NCI-H510A (cell line): ENCODE results near the gene FAM240A.
A peak's percentile ranks its signal among the peaks of the same experiment; 100 is the strongest.

Experiments
- DNase-seq: peaks from one replicate; lab custom pipeline; 2025; lab: John Stamatoyannopoulos, UW

The FAM240A gene

DNA sequence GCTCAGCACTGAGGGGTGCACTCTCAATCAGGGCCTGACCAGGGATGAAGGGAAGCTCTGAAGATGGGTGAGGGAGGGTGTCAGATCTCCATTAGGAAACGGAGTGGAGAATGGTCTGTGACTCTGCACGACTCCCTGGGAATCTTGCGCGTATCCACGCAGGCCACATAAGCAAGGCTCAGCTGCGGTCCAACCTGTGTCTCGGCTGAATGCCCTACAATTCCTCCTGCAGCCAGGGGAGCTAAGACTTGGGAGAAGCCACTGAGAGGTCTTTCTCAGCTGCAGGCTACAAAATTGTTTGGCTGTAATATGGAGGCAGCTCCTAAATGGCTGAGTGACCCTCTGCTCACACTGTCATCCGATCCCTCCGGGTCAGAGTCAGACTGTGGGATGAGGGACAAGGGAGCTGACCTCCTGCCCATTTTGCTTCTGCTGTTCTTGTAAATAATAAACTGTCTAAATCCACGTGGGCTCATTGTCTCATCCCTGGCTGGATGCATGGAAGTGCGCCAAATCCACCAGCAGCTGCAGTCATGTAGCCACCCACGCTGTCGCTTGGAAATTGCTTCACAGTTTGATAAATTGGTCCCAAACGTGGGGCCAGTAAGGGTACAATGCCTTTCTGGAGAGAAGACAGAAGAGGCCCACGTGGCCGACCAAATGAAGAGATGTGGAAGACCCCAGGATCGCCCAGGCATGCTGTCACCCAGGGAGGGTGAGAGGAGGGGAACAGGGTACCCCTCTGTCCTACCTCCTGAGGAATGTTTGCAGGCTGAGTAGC is 50.6 kb downstream of the FAM240A start:
- DNase-seq: no peak

- DNase-seq: peak; percentile 56
Measured at GRCh38 chr3:46663591-46664135, 51.3 kb downstream of the FAM240A start.

DNA sequence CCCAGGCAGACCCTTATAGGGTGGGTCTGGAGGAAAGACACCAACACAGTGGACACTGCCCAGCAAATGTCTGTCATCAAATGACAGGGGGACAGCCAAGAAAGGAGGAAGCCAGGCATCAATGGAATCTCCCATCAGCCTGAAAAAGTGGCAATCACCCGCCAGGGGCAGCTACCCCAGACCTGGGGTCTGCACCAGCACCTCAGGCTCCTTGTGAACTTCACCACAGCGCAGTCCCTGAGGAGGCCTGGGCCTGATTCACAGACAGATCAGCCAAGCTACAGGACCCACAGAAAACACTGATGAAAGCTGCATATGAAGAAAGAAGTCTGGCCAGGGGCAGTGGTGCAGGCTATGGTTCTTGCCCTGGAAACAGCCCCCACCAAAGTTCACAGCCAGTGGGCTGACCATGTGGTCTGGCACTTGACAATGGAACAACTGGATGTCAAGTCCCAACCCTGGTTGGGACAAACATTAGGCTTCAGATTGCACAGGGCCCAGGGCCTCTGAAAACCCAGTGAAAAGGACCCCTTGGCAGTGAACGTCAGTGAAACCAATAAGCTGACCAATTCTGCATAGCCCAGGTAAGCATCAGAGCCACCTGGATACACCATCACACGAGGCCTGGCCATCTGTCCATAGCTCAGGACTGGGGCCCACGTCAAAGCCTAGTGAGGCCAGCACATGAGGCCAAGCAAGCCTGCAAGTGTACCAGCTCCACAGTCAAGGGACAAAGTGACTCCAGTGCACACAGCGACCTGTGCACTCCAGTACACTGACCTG is 52.1 kb downstream of the FAM240A start:
- DNase-seq: no peak

DNA sequence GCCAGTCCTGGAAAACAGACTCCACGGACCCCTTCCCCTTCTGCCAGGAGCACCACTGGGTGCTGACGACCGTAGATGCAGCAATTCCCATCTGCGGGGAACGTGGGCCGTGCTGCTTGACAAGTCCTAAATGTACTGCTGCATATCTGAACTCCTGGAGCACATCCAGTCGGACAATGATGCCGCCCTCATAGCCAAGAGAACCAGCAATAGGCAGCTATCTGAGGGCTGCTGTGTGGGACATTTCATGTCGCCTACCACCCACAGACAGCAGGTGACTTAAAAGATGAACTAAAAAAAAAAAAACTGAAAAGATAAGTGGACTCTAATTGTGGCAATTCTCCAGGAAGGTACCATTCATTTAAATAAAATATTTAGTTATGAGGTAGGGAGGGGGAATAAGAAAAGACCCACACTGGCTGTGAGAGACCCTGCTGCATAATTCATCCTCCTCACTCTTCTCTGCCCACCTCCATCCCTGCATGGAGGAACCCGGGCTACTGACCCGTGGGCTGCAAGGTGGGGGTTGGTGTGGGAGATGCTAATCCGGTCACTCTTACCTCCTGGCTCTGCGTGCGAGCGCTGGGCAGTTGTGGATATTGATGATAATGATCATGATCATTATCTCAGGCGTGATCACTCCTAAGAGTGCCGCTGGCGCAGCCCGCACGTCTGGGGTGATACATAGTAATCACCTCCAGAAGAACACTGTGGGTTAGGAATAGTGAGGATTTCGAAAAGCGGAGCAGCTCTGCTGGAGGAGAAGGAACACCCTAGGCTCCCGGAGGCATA is 52.8 kb downstream of the FAM240A start:
- DNase-seq: no peak

GRCh38 chr3:46665763-46666452 is 53.6 kb downstream of the FAM240A start:
- no peak for DNase-seq

DNA sequence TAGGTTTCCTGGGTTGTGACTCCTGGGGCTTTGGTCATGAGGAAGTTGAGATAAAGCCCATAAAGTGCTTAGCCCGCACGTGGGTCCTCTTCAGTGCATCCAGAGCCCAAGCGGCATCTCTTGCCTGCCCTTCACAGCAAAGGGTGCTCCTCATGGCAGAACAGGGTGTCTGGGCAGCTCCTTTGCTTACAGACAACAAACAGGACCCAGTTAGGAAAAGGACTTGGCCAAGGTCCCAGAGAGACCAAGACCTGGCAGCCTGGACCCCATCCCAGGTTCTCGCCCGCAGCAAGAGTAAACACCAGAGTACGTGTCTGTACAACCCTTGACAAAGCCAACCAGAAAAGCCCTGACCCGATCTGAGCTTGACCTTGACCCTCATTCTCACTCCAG is 54.1 kb downstream of the FAM240A start:
- DNase-seq: no peak

DNA sequence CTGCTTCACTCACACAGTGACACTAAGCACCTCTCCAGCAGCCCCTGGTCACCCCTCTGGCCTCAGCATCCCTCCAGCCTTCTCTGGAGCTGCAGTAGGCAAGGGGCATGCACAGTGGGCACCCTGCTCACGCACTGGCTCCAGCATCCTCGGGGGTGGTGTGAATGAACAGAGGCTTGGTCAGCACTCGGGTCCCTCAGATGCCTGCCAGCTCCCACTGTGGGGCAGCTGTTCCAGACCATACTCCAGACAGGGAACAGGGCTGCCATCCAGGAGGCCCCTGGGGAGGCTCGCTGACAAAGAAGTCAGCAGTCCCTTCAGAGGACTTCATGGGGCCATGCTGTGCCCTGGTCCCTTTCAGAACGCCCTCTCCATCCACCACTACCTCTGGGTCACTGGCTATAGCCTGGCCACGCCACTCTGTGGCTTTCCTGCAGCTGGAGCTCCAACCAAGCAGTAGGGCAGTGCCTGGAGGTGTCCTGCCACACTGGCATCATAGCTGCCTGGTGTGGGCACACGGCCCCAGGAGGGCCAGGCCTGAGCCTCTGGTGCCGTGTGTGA is 54.8 kb downstream of the FAM240A start:
- DNase-seq: no peak

DNA sequence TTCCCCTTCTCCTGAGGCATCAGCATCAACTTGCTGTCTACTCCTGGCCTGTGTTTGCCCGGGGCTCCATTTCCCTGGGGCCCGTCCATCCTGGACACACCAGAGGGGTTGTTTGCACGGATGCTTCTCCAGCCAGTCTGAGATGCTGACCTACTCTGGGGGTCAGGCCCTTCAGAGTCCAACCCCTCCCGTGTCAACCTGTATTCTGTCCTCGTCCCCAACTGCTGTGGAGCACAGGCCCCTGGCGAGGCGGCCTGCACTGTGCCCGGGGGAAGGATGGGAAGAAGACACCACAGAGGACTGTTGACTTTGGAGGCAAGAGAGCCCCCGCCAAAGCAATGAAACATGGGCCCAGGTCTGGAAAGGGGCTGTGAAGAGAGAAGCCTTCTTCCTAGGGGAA is 55.3 kb downstream of the FAM240A start:
- no peak for DNase-seq

- no peak for DNase-seq
Measured at GRCh38 chr3:46668116-46668515, 55.8 kb downstream of the FAM240A start.

- no peak for DNase-seq
Measured at GRCh38 chr3:46668591-46668990, 56.3 kb downstream of the FAM240A start.

GRCh38 chr3:46669191-46669999 is 57.1 kb downstream of the FAM240A start:
- no peak for DNase-seq

DNA sequence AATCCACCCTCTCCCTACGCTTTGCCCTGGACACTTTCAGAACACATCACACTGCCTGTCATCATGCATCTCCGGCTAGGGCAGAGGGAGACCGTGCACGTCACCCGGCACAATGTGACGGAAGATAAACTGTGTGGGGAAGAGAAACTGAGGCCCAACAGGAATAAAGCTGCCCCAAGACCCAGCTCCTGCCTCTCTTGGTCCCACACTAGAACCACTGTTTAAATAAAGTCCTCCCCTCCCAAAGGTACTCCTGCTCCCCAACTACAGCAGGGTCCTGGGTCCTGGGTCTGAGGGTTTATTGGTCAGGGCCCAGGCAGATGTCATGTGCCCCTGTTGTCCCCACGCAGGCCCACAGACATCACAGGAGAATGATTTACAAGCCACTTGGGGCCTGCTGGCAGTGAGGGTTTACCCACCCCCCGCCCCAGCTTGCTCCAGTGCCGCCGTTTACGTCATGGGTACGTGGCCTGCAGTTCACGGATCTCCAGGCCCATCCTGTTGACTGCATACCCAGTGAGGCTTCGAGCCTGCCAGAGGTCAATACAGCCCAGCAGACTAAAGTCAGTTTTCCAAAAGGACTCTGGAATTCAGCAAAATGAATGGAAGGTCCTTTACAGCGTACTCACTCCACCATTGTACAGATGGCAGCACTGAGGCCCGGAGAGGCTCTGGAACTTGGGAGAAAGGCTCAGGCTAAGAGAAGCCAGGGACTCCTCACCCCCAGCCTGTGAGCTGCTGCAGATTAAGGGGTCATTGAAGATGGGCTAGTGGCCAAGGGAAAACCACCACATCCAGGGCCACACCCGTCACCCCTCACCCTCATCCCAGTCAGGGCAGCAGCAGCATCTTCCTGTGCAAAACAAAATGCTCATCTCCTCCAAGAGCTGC is 57.9 kb downstream of the FAM240A start:
- DNase-seq: no peak

DNA sequence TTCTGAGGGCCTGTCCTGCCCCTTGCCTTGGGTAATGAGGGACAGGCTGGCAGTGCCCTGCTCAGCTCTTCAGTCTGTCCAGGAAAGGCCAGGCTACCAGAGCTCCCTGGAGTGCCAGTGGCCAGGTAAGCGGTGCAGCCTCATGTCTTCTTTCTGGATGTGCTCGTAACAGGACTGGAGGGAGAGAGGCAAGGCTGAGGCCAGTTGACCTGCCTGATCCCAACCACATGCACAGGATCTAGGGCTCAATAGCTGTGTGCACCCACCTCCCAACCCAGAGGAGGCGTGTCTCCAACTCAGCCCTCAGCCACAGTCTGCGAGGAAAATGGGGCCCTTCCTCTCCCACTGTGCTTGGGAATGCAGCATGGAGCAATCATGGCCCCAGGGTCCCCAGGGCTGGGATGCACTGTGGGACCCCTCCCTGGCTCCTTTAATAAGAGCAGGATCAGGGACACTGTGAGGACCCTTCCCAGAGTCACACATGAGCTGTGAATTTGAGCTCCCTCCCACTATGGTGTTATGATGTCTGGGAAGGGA is 58.6 kb downstream of the FAM240A start:
- no peak for DNase-seq

- no peak for DNase-seq
Measured at GRCh38 chr3:46671541-46672348, 59.4 kb downstream of the FAM240A start.

DNA sequence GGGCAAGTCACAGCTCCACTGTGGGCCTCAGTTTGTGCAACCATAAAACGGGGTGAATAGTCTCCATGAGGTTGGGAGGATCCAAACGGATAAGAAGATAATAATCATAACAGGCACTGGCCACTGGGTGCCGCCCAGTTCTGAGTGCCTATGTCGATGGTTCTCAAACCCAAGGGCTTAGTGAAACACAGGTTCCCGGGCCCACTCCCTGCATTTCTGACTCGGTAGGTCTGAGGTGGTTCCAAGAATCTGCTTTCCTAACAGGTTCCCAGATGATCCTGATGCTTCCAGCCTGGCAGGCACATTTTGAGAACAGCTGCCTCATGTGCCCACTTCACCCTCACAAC is 60.0 kb downstream of the FAM240A start:
- DNase-seq: no peak

GRCh38 chr3:46673151-46674030 is 61.1 kb downstream of the FAM240A start:
- no peak for DNase-seq

GRCh38 chr3:46674031-46674845 is 61.9 kb downstream of the FAM240A start:
- no peak for DNase-seq
